Measurements from ENCODE around the gene SYNGR3.

Gene SYNGR3

DNA sequence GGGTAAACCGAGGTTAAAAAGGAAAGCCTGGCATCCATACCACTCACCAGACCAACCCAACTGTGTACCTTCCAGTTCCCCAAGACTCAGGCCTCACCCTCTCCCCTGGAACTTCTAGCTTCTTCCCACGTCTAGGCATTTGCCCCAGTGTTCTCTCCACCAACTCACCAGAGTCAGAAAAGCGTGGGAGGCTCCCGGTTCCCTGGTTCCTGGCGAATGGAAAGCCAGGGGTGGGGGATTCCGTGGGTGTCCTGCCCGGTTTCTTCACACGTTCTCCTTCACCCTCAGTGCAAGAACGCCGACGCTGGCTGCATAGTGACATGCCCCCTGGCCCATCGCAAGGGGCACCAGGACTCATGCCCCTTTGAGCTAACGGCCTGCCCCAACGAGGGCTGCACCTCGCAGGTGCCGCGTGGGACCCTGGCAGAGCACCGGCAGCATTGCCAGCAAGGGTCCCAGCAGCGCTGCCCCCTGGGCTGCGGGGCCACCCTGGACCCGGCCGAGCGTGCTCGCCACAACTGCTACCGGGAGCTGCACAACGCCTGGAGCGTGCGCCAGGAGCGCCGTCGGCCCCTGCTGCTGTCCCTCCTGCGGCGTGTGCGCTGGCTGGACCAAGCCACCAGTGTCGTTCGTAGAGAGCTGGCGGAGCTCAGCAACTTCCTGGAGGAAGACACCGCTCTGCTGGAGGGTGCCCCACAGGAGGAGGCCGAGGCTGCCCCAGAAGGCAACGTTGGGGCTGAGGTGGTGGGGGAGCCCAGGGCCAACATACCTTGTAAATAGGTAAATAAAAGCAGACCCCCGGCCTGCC, 21.4 kb upstream of the SYNGR3 start:
- DNase-seq (ENCODE audit: low read depth) = no peak
- no peak overlapping the region for H3K4me3 ChIP-seq (ENCODE audit: control insufficient read depth, low read depth, low read length)
- TF ChIP-seq CTCF (IDR thresholded peaks at IDR 0.05; ENCODE audit: control insufficient read depth, insufficient read depth, low read depth, low read length, missing control alignments) = no peak

DNA sequence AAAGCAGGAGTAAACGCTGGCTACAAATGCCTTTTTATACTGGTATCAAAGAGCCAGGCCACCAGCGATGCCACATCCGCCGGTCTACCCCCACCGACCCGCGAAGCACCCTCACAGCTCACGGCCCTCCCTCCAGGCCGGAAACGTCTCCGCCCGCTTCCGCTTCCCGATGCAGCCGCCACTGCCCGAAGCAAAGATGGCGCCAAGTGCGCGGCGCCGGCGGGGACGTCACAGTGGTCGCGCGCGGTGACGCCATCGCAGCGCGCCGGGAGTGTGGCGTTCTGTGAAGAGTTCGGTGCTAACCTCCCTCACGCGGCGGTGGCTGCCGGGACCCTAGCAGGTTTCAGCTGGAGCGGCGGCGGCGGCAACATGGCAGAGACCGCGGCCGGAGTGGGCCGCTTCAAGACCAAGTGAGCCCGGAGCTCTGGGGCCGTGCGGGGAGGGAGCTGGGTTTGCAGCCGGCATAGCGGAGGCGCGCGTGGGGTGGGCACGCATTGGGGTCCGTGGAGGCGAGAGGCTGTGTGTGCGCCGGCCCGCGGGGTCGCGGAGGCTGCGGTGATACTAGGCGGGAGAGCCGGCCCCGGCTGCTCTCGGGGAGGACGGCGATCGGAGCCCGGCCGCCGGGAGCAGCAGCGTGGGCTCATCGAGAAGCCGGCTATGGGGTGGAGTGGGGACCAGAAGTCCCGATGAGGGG, 17.8 kb upstream of the SYNGR3 start, which contains the start of gene TBL3:
TSS of gene TBL3 (plus strand) at position 258 of the 694 bp plus-strand sequence. CDS start at position 370, 112 bp downstream.
- no peak for TF ChIP-seq CTCF (IDR thresholded peaks at IDR 0.05; ENCODE audit: control insufficient read depth, insufficient read depth, low read depth, low read length, missing control alignments)
- peak within 1 kb of the TSS; percentile 92 for H3K4me3 ChIP-seq (ENCODE audit: control insufficient read depth, low read depth, low read length)
- DNase-seq (ENCODE audit: low read depth) = peak; percentile 62

GRCh38 chr16:1972490-1972877, 17.3 kb upstream of the SYNGR3 start:
- H3K4me3 ChIP-seq (ENCODE audit: control insufficient read depth, low read depth, low read length) = peak overlapping the region; percentile 92
- DNase-seq (ENCODE audit: low read depth) = no peak
- TF ChIP-seq CTCF (IDR thresholded peaks at IDR 0.05; ENCODE audit: control insufficient read depth, insufficient read depth, low read depth, low read length, missing control alignments) = no peak

GRCh38 chr16:1973461-1974156, 16.2 kb upstream of the SYNGR3 start:
- no peak for TF ChIP-seq CTCF (IDR thresholded peaks at IDR 0.05; ENCODE audit: control insufficient read depth, insufficient read depth, low read depth, low read length, missing control alignments)
- no peak overlapping the region for H3K4me3 ChIP-seq (ENCODE audit: control insufficient read depth, low read depth, low read length)
- no peak for DNase-seq (ENCODE audit: low read depth)

DNA sequence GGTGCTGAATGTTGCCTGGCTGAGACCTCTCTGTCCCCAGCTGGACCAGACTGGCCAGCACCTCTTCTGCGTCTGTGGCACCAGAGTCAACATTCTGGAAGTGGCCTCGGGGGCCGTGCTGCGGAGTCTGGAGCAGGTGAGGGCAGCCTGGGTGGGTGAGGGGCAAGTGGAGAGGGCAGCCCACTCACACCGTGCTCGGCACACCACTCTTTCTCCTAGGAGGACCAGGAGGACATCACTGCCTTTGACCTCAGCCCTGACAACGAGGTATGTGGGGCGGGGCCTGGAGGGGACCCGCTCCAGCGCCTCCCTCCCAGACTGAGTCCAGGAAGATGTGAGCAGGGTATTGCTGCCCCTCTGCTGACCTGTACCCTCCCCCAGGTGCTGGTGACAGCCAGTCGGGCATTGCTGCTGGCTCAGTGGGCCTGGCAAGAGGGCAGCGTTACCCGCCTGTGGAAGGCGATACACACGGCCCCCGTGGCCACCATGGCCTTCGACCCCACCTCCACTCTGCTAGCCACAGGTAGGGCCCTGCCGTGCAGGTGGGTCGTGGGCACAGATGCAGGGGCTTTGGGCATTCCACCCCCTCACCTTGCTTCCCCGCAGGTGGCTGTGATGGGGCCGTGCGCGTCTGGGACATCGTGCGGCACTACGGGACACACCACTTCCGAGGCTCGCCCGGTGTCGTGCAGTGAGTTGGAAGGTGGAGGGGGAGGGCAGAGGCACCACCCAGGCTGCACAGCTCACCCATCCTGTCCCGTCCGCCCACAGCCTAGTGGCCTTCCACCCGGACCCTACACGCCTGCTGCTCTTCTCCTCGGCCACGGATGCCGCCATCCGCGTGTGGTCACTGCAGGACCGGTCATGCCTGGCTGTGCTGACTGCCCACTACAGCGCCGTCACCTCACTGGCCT, 15.4 kb upstream of the SYNGR3 start:
- no peak overlapping the region for H3K4me3 ChIP-seq (ENCODE audit: control insufficient read depth, low read depth, low read length)
- DNase-seq (ENCODE audit: low read depth) = no peak
- TF ChIP-seq CTCF (IDR thresholded peaks at IDR 0.05; ENCODE audit: control insufficient read depth, insufficient read depth, low read depth, low read length, missing control alignments) = no peak
